Fibroblast of lung (primary cell): Measurements from ENCODE around the gene MGAT5.

Experiments
- EZH2 ChIP-seq: IDR thresholded peaks from 2 replicates; pipeline ENCODE4 v1.5.1; 2012; ENCODE audit warnings: low read length, control low read depth, mild to moderate bottlenecking; ENCODE audit errors: missing control alignments
- TF ChIP-seq, protein P1 (sequence below), 2 donors: IDR thresholded peaks in 1 of 2; conservative IDR thresholded peaks in 1 of 2; 1 replicate in 1 of 2; 2 replicates in 1 of 2; pipeline ENCODE4 v1.5.1; 2011 to 2012; ENCODE audit warnings: low read length in 2 of 2, control low read depth in 1 of 2, inconsistent platforms in 1 of 2, low read depth in 1 of 2, mild to moderate bottlenecking in 1 of 2

DNA sequence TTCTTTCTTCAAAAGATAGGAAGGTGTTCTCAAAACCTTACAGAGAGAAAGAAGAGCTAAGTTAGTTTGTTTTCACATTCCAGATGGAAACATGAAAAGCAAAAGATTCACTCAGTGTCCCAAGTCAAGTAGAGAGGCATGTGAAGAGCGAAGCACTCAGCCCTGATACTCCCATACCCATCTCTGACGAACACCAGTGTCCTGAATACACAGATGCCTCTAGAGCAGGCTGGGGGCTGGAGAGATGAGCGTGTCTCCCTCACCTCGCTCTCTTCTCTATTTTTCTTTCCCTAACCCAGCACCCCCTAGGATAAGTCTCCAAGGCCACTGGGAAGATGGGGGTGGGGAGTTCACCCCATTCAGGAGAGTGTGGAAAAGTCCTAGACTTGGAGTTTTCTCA lies 237.2 kb downstream of the MGAT5 start:
- TF ChIP-seq, protein P1, sequence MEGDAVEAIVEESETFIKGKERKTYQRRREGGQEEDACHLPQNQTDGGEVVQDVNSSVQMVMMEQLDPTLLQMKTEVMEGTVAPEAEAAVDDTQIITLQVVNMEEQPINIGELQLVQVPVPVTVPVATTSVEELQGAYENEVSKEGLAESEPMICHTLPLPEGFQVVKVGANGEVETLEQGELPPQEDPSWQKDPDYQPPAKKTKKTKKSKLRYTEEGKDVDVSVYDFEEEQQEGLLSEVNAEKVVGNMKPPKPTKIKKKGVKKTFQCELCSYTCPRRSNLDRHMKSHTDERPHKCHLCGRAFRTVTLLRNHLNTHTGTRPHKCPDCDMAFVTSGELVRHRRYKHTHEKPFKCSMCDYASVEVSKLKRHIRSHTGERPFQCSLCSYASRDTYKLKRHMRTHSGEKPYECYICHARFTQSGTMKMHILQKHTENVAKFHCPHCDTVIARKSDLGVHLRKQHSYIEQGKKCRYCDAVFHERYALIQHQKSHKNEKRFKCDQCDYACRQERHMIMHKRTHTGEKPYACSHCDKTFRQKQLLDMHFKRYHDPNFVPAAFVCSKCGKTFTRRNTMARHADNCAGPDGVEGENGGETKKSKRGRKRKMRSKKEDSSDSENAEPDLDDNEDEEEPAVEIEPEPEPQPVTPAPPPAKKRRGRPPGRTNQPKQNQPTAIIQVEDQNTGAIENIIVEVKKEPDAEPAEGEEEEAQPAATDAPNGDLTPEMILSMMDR (conservative IDR thresholded peaks at IDR 0.05 in 1 of 2, IDR thresholded peaks at IDR 0.05 in 1 of 2; ENCODE audit: low read depth in 1 of 2, low read length in 2 of 2), result no peak
- TF ChIP-seq EZH2, result no peak
